ENCODE results near the gene RASGRF1.

- TF ChIP-seq CTCF (IDR thresholded peaks at IDR 0.05) (no peak), POLR2AphosphoS5 (IDR thresholded peaks at IDR 0.05) (no peak)
Observed at GRCh38 chr15:78912316-78912715, 178.3 kb downstream of the RASGRF1 start.
